Left cardiac atrium (tissue), 4 donors: ENCODE measurements around the gene KRTAP6-2. TPM values are rescaled to one million over a fixed set of nuclear protein-coding genes. Genes with fewer than 3 reads are reported as not detected.

Experiments used
- ATAC-seq, 2 donors: fragments of 200-7000 bp; cut with Tn5 transposase; one replicate each; pipeline ENCODE4 v1.9.1; 2020; ENCODE audit warnings: mild to moderate bottlenecking in 2 of 2, moderate library complexity in 2 of 2
- DNase-seq: peaks from one replicate; pipeline ENCODE4 v3.0.0-alpha.2; 2020
- intact Hi-C, 2 donors: fragments of 100-400 bp; cut with DNase I; formaldehyde crosslinking; loops; one replicate each; pipeline versions ENCODE4 v1.14.1 to v1.15.1; 2022 to 2023
- long read RNA-seq: library from polyadenylated mRNA; unstranded; transcript quantifications from one replicate; pipeline ENCODE4 v2.0.0, GENCODE V29; 2021
- total RNA-seq, 2 donors: library from RNA; stranded (reverse); fragmentation: NEBNext Ultra II Directional; extraction: Animal tissue kit (Norgen Biotek cat#: 25700); gene quantifications; one replicate each; pipeline ENCODE4 v1.2.1, GENCODE V29; 2021
- donor health status: DM: no; HTN: yes; CAD: no.
- donor health status: DM: no; HTN: yes; CAD: no; lungs with severe emphysema.
- donor health status: DM: yes; HTN: yes; CAD: no.
- donor health status: Dilated cardiomyopathy.

Gene KRTAP6-2, protein sequence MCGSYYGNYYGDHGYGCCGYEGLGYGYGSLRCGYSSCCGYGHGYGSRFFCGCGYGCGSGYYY
- not detected for total RNA-seq
- long read RNA-seq = 0 reads

DNA sequence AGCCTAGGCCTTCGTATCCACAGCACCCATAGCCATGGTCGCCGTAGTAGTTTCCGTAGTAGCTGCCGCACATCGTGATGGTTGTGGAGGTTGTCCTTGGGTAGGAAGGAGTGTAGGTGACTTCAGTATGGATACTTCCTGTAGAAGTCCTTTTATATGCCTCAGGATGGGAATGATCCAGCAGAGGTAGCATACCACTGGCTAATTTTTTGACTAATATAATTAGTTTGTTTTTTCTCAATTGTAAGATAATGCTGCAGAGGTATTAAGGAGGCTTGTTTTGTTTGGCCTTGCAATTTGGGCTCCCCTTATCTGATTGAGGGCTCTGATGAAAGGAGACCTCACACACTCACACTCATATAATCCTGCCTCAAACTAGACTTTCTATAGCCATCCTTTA is at the start of gene KRTAP6-2:
Gene KRTAP6-2 (minus strand): TSS at position 101 of the 400 bp plus-strand sequence. CDS start 28 bp downstream, at position 73.
- ATAC-seq (no peak), DNase-seq (no peak)
- intact Hi-C loops = no loop called here

- intact Hi-C loops = no loop called here
- DNase-seq = no peak
Observed at GRCh38 chr21:30646904-30647414, 48.3 kb upstream of the KRTAP6-2 start.

DNA sequence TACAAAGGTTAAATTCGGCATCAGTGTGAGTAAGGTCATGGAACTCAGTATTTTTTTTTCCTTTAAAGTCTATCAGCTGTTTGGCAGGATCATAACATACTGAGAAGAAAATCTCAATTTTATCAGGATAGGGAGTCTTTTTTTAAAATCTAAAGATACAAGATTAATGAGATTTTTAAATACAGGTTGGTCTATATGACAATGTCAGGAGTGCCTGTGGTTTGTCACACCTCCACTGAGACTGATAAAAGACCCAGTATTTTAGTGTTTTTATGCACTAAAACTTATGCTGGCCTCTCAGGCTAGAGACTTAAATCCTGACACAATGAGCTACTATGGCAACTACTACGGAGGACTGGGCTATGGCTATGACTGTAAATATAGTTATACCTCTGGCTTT is 43.9 kb upstream of the KRTAP6-2 start, which contains the start of gene KRTAP20-3:
Gene KRTAP20-3 (plus strand): TSS at position 301 of the 400 bp plus-strand sequence.
- intact Hi-C loops = no loop called here
- no peak for ATAC-seq
- DNase-seq = no peak

More at GRCh38 chr21:30646904-30647414, 48.3 kb upstream of the KRTAP6-2 start:
- no peak for ATAC-seq

- DNase-seq = no peak
- no peak for ATAC-seq
- intact Hi-C loops = no loop called here
Observed at GRCh38 chr21:30638686-30639085, 40.0 kb upstream of the KRTAP6-2 start.

DNA sequence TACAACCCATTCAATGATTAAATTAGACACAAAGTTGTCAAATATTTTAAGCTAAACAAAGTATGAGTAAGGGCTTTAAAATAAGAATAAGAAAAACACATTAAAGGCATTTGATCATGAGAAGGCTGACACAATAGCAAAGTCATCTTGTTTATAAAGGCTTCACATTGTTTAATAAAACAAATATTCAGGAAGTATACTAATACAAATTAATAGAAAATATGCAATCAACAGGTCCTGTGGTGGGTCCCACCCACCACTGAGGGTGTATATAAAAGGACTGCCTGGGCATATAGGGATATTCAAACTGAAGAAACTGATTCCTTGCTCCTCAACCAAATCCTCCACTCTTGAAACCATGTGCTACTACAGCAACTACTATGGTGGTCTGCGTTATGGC is 36.2 kb upstream of the KRTAP6-2 start, which contains the start of gene KRTAP20-2:
Gene KRTAP20-2 (plus strand): TSS at position 301 of the 400 bp plus-strand sequence. CDS start 58 bp downstream, at position 359.
- ATAC-seq (no peak), DNase-seq (no peak)
- intact Hi-C loops = no loop called here

DNA sequence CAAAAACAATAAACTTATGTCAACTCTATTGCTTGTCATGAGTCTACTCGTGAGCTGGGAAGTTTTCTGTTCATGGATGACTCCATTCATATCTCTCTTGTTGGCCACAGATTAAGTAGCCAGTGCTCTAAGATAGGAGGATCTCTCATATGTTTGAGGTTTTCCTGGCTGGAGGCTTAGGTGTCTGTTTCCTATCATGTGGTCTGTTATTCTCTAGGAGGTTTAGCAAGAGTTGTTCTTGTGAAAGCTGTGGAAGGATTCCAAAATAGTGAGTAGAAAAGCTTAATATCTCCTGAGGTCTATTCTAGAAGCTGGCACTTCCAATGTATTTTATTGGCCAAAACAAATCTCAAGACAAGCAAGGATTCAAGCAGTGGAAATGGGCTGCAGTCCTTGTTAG is 30.5 kb upstream of the KRTAP6-2 start:
- ATAC-seq (peak in 1 of 2 donors; percentile 81), DNase-seq (no peak)
- intact Hi-C loops = no loop called here

DNA sequence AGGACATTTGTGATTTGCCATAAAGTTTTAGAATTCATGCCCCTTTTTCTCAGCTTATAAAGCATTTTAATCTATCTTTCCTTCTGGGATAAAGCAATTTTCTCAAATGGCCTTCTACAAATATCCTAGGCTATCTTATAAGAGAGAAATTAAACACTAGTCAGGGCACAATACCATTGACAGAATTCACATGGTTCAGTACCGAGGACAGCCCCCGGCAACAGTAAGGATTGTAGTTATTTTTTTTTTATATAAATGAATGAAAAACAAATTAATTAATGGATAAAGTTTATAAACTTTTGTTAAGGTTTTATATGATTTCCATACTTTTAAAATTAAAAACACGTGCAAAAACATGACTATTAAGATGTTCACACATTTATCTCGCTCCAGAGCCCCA is 29.4 kb upstream of the KRTAP6-2 start:
- ATAC-seq = no peak

GRCh38 chr21:30625449-30626165 is 26.9 kb upstream of the KRTAP6-2 start:
- no peak for DNase-seq
- intact Hi-C loops = no loop called here
- ATAC-seq = no peak

More for the DNA sequence above, 29.4 kb upstream of the KRTAP6-2 start:
- intact Hi-C loops = no loop called here
- no peak for DNase-seq

DNA sequence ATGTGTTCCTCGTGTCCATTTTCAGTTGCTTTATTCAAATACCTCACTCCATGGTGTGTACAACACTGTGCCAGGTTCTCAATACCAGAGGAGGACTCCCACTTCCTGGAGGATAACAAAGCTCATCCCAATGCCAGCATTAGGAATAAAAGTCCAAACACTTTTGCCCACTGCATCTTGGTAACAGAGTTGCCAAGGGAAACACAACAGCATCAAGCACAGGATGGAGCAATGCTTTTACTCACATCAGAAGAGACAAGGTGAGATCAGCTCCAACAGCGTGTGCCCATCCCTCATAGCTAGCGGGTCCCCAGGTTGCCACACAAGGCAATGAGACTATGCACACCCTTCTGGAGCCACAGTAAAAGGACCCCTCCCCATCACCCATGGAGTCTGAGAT is 24.7 kb upstream of the KRTAP6-2 start:
- ATAC-seq = peak in 1 of 2 donors; percentile 58
- no peak for DNase-seq
- intact Hi-C loops = no loop called here

GRCh38 chr21:30620522-30620921 is 21.8 kb upstream of the KRTAP6-2 start, which contains the start of gene KRTAP20-4:
KRTAP20-4 (plus strand) TSS chr21:30620627.
- ATAC-seq (no peak), DNase-seq (no peak)

GRCh38 chr21:30620080-30620479 is 21.4 kb upstream of the KRTAP6-2 start:
- intact Hi-C loops = no loop called here
- ATAC-seq (no peak), DNase-seq (no peak)

More at GRCh38 chr21:30620522-30620921, 21.8 kb upstream of the KRTAP6-2 start, which contains the start of gene KRTAP20-4:
- intact Hi-C loops = no loop called here

DNA sequence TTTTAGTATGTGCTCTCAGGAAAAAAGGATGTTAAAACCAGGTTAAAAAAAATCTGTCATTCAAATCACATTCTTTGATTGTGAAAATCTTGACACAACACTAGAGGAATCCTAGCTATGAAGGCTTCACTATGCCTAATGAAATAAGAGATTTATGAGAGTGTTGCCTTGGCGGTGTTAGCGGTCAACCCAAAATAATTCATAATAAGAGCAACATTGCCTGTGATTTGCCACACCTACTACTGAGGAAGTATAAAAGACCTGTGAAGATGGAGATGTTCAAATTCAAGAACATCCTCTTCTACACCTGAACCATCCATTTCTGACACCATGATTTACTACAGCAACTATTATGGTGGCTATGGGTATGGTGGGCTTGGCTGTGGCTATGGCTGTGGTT is 17.4 kb upstream of the KRTAP6-2 start, which contains the start of gene KRTAP20-1:
Gene KRTAP20-1 (plus strand): TSS at position 301 of the 400 bp plus-strand sequence. CDS start 30 bp downstream, at position 331.
- DNase-seq (no peak), ATAC-seq (no peak)
- intact Hi-C loops = no loop called here

DNA sequence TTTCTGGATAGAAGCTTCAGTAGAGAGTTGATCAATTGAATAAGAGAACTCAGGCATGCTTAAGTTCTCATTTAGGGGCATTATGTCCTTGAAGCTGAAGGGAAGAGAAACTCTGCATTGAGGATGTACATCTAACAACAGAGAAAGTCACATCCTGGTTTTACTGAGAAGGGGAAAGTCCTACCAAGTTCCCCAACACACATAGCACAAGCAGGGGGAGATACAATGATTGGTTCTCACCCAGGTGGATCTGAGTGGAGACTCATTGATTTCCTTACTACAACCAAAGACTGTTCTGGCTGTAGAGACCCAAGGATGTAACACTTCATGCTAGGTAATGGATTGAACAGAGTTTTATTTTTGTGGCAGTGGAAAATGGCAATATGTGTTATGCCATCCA is 16.5 kb upstream of the KRTAP6-2 start:
- intact Hi-C loops = no loop called here
- ATAC-seq = no peak

DNA sequence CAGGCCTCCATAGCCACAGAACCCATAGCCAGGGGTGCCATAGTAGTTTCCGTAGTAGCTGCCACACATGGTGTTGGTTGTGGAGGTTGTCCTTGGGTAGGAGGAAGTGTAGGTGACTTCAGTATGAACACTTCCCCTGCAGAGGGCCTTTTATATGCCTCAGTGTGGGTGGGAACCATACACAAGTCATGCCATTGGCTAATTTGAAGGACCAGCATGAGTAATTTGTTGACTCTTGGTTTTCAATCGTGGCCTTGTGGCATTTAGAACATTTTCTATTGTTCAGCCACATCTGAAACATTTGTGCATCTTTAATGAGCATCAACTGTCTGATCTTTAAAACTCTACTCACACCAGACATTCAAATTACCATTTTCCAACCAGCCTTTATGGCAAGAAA is 15.1 kb upstream of the KRTAP6-2 start, which contains the start of gene KRTAP6-1:
Gene KRTAP6-1 (minus strand): TSS at position 95 of the 400 bp plus-strand sequence. CDS start 26 bp downstream, at position 69.
- ATAC-seq (no peak), DNase-seq (no peak)
- intact Hi-C loops = no loop called here

More for the DNA sequence above, 16.5 kb upstream of the KRTAP6-2 start:
- DNase-seq = no peak

GRCh38 chr21:30612132-30612531 is 13.4 kb upstream of the KRTAP6-2 start:
- DNase-seq = no peak
- intact Hi-C loops = no loop called here
- no peak for ATAC-seq

GRCh38 chr21:30605968-30606367 is 7.3 kb upstream of the KRTAP6-2 start:
- intact Hi-C loops = no loop called here
- DNase-seq (no peak), ATAC-seq (no peak)

GRCh38 chr21:30600787-30601186 is 2.1 kb upstream of the KRTAP6-2 start, which contains the start of gene KRTAP22-1:
KRTAP22-1 (plus strand) TSS chr21:30601087.
- intact Hi-C loops = no loop called here
- DNase-seq (no peak), ATAC-seq (no peak)

GRCh38 chr21:30592140-30592539 is 6.6 kb downstream of the KRTAP6-2 start, which contains the start of gene KRTAP6-3:
KRTAP6-3 (plus strand) TSS chr21:30592440; CDS start chr21:30592446, 6 bp downstream.
- ATAC-seq (no peak), DNase-seq (no peak)
- intact Hi-C loops = no loop called here

- intact Hi-C loops = no loop called here
- ATAC-seq (no peak), DNase-seq (no peak)
Observed at GRCh38 chr21:30590297-30590696, 8.4 kb downstream of the KRTAP6-2 start, which contains the start of gene KRTAP22-2. KRTAP22-2 (minus strand) TSS chr21:30590397.

- no peak for DNase-seq
- intact Hi-C loops = no loop called here
- ATAC-seq = no peak
Observed at GRCh38 chr21:30582870-30583269, 15.8 kb downstream of the KRTAP6-2 start.
